ENCODE measurements around the gene CBLN1.

The CBLN1 gene

GRCh38 chr16:49281480-49281842 is at the start of gene CBLN1:
CBLN1 (minus strand) TSS chr16:49281838; CDS start chr16:49281465, 373 bp downstream.
- DNase-seq (ENCODE audit: low spot score): no peak

DNA sequence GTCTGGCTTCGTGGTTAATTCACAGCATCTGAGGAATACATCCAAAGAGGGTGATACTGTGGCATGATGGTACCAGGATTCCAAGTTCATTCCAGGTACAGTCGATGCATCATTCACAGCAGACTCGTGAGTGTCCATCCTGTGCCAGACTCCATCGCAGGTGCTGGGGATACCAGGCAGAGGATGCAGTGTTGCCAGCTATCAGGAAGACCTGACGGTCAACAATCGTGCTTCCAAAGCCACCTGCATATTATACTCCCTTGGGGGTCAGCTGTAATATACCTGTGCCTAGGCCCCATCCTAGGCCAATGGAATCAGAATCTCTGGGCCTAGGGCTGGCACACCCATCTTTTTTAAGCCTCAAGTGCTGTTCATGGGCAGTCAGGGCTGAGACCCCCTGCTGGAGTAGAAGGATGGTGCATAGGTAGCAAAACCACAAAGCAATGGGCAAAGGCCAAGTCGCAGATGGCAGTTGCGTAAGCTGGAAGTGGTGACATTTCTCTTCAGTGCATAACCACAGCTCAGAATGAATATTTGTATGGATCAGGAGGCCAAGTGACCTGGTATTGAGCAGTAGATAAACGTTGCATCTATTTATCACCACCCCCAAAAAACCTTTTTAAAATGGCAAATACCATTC is 49.0 kb upstream of the CBLN1 start:
- DNase-seq (ENCODE audit: low spot score): no peak

DNA sequence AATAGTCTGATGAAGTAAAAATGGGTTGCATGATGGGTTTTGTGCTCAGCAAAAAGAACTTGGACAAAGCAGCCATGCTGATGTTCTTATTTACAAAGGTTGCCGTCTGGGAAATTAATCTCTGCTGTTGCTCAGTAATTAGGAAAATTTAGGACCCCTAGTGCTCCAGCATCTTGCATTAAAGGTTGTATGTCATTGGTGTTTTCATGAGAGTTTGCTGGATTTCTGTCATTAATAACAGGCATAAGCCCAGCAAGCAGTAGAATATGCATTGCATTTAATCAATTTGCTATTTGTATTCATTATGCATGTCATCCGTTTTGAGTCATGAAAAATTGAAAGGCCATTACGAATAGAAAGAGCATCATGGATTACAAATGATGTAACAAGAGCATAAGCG is 46.7 kb upstream of the CBLN1 start:
- no peak for DNase-seq (ENCODE audit: low spot score)

DNA sequence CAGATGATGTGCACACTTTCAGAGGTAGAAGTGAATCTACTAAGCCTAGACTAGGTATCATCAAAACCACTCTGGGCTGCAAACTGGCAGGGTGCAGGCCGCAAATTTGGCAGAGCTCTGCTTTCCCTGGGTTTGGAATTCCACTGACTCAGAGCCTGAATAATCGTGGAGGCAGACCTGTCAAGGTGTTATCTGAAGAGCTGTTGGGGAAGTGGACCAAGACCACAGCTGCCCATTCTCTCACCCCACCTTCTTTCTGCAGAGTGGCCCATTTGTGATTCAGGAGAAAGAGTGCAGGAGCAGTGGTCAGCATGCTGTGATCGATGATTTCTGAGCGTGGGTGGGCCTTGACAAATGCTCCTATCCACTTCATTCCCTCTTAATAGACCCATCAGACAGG is 45.8 kb upstream of the CBLN1 start:
- DNase-seq (ENCODE audit: low spot score): no peak

DNA sequence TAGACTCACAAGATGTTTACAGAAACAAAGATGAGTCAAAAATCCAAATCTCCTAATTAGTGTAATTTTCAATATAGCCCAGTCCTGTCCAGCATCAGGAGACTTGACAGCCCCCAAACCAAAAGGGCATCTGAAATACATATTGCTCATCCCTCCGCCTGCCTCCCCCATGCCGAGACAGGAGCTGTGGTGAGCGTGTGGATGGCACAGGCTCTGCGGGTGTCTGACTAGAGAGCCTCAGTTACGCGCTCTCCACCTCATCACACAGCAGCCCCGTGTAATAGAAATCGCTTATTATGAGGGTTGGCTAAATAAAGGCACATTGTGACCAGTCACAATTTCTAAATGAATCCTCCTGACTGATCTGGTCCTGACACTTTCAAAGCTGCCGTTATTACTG is 43.1 kb upstream of the CBLN1 start:
- DNase-seq (ENCODE audit: low spot score): no peak

DNA sequence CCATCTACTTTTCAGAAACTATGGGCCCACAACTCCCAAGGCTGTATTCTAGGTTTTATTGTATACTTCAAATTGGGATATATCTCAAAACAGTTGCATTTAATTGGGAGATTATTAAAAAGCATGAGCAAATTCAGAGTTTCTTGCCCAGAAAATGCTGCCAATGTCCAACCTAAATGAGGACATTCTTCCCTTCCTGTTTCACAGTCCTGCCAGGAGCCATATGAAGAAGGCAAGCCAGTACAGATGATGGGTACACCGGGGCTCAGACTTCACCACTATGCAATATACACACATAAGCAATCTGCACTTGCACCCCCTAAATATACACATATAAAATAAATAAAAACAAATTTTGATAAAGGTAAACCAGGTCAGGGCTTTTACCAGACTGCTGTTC is 34.0 kb upstream of the CBLN1 start:
- DNase-seq (ENCODE audit: low spot score): no peak

DNA sequence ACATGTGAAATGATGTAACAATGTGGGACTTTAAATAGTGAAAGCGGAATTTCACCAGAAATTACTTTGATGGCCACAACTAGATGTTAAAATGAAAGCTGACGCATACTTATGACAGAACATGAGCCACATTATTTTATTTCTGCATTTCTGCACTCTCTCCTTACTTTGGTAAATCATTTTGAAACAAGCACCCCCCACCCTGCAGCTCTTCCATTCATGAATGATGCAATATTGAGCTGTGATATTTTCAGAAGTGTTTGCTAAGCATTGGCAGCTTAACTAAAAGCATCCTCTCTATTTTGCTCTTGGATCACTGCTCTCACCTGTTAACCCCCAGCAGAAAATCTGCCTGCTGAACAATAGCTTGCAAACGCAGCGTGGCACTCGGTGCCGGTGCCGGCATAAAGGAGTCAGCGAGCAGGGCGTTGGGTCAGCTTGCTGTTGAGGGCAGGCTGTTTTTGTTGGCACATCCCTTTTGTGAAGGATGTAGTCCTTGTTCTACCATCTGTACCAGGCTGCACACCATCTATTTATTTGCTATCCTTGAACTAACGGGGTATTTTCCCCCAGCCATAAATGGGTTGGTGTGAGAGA is 30.8 kb upstream of the CBLN1 start:
- DNase-seq (ENCODE audit: low spot score): no peak

DNA sequence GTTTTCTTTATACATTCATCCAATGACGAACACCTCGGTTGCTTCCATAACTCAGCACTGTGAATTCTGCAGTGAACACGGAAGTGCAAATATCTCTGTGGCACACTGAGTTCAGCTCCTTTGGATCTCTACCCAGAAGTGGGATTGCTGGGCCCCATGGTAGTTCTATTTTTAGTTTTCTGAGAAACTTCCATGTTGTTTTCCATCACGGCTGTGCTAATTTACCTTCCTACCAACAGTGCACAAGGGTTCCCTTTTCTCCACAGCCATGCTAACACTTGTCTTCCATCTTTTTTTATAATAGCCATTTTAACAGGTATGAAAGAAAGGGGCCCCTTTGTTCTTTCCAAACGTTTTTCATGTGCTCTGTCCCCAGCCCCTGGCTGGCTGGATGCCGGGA is 30.2 kb upstream of the CBLN1 start:
- no peak for DNase-seq (ENCODE audit: low spot score)

GRCh38 chr16:49307176-49307575 is 25.5 kb upstream of the CBLN1 start:
- no peak for DNase-seq (ENCODE audit: low spot score)

DNA sequence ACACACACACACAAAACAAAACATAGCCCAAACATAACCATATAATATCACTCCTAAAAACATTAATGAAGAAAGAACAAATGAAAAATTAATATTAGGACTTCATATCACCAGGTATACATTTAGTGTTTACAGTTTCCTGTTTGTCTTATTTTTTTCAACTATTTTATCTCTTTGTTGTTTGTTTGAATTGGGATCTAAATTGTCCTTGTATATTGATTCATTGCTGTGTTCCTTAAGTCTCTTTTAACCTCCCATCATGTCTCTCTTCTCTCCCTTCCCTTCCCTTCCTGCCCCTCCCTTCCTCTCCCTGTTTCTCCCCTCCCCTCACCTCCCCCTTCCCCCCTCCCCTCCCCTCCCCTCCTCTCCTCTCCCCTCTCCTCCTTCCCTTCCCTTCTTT is 23.8 kb upstream of the CBLN1 start:
- DNase-seq (ENCODE audit: low spot score): no peak

GRCh38 chr16:49292413-49292812 is 10.8 kb upstream of the CBLN1 start:
- no peak for DNase-seq (ENCODE audit: low spot score)

DNA sequence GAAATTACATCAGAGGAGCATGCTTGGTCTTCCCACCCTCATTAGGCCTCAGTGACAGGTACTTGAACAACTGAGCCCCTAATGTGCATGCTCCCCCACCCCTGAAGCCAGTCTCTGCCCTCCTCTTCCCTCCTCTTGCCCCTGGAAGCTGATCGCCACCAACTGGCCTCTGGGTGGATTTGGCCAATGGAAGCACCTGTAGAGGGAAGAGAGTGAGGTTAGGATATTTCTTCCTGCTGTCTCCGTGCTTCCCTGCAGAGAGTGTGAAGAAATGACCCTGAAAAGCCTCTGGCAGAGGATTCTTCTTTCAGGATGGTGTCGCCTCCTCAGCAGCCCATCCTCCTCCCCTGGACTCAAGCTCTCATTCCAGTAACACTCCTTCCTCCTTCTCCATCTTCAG is 5.9 kb upstream of the CBLN1 start:
- no peak for DNase-seq (ENCODE audit: low spot score)

- no peak for DNase-seq (ENCODE audit: low spot score)
Measured at GRCh38 chr16:49284962-49285361, 3.3 kb upstream of the CBLN1 start.

- DNase-seq (ENCODE audit: low spot score): no peak
Measured at GRCh38 chr16:49283376-49284049, 1.9 kb upstream of the CBLN1 start.

- no peak for DNase-seq (ENCODE audit: low spot score)
Measured at GRCh38 chr16:49282690-49283375, 1.2 kb upstream of the CBLN1 start.

- DNase-seq (ENCODE audit: low spot score): no peak
Measured at GRCh38 chr16:49281843-49282642, 405 bp upstream of the CBLN1 start.

GRCh38 chr16:49280841-49281371 is 732 bp downstream of the CBLN1 start:
- DNase-seq (ENCODE audit: low spot score): no peak

GRCh38 chr16:49280105-49280741 is 1.4 kb downstream of the CBLN1 start:
- DNase-seq (ENCODE audit: low spot score): no peak

- DNase-seq (ENCODE audit: low spot score): no peak
Measured at GRCh38 chr16:49278944-49279725, 2.5 kb downstream of the CBLN1 start.

GRCh38 chr16:49278567-49278827 is 3.1 kb downstream of the CBLN1 start:
- DNase-seq (ENCODE audit: low spot score): no peak

Data from CD4-positive, alpha-beta T cell treated with Interleukin-6 at 100 ng/mL for 8 hours (primary cell).